ENCODE data around the gene CAVIN1.

DNA sequence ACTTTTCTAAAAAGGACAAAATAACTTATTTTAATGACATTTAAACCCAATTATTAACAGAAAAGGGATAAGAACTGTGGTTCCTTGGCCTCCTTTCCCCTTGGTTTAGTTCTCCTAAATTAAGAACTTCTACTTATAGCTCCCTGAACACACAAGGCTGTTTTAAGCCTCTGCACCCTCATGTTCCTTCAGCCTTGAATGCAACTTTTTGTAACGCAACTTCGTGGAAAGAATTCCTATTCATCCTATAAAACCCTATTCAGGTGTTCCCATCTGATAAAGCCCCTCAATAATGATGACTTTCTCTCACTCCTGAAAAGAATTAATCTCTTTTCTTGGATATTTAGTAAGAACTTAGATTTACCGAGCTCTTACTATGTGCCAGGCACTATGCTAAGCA, 41.2 kb downstream of the CAVIN1 start:
- TF ChIP-seq, protein P1, sequence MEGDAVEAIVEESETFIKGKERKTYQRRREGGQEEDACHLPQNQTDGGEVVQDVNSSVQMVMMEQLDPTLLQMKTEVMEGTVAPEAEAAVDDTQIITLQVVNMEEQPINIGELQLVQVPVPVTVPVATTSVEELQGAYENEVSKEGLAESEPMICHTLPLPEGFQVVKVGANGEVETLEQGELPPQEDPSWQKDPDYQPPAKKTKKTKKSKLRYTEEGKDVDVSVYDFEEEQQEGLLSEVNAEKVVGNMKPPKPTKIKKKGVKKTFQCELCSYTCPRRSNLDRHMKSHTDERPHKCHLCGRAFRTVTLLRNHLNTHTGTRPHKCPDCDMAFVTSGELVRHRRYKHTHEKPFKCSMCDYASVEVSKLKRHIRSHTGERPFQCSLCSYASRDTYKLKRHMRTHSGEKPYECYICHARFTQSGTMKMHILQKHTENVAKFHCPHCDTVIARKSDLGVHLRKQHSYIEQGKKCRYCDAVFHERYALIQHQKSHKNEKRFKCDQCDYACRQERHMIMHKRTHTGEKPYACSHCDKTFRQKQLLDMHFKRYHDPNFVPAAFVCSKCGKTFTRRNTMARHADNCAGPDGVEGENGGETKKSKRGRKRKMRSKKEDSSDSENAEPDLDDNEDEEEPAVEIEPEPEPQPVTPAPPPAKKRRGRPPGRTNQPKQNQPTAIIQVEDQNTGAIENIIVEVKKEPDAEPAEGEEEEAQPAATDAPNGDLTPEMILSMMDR (IDR thresholded peaks at IDR 0.05) = no peak
- TF ChIP-seq POLR2A (IDR thresholded peaks at IDR 0.05; ENCODE audit: low read depth) = no peak
- TF ChIP-seq EP300 (IDR thresholded peaks at IDR 0.05) = no peak
- TF ChIP-seq POLR2AphosphoS5 (IDR thresholded peaks at IDR 0.05) = no peak
